OCI-LY1 (cell line): ENCODE data around the gene RBM26.

Experiments used
- CTCF ChIP-seq: fragments of 200-600 bp; sonication (generic), shearing (Covaris generic); IDR thresholded peaks from 2 replicates; pipeline ENCODE4 v1.5.1; 2017; ENCODE audit warnings: mild to moderate bottlenecking, antibody characterized with exemption, low read length, moderate library complexity, mixed read lengths
- EZH2 ChIP-seq: fragments of 200-600 bp; sonication (generic), shearing (Covaris generic); IDR thresholded peaks from 2 replicates; pipeline ENCODE4 v1.8.0; 2017; ENCODE audit warnings: borderline replicate concordance, mixed run types, mild to moderate bottlenecking, antibody characterized with exemption, low read length, moderate library complexity, mixed read lengths

- TF ChIP-seq CTCF (no peak), EZH2 (no peak)
Observed at GRCh38 chr13:79439275-79439674, 33.2 kb upstream of the RBM26 start.
